GM23248 (cell line): ENCODE data around the gene VWA7. TPM values are rescaled to one million over a fixed set of nuclear protein-coding genes. Genes with fewer than 3 reads are reported as not detected.

ENCODE experiments used
- DNase-seq: peaks from one replicate; pipeline ENCODE4 v3.0.0-alpha.2; 2015
- H2AFZ ChIP-seq: fragments of 200-600 bp; sonication (generic); 2 replicates; pipeline ENCODE4 v1.6.1; 2016; ENCODE audit warnings: antibody characterized with exemption
- H3F3A ChIP-seq: fragments of 200-600 bp; sonication (generic); 2 replicates; pipeline ENCODE4 v1.6.1; 2016; ENCODE audit warnings: mild to moderate bottlenecking, antibody characterized with exemption, mixed run types; ENCODE audit not compliant: insufficient read depth
- H3K27ac ChIP-seq: fragments of 200-600 bp; sonication (generic); 2 replicates; pipeline ENCODE4 v1.5.1; 2016; ENCODE audit warnings: mild to moderate bottlenecking
- H3K27me3 ChIP-seq: fragments of 200-600 bp; sonication (generic); replicated peaks from 2 replicates; pipeline ENCODE4 v1.6.1; 2016; ENCODE audit warnings: mild to moderate bottlenecking; ENCODE audit not compliant: insufficient read depth
- H3K36me3 ChIP-seq: fragments of 200-600 bp; sonication (generic); 2 replicates; pipeline ENCODE4 v1.6.1; 2016; ENCODE audit warnings: low read depth, mild to moderate bottlenecking
- H3K4me1 ChIP-seq: fragments of 200-600 bp; sonication (generic); 2 replicates; pipeline ENCODE4 v1.6.1; 2016; ENCODE audit warnings: mild to moderate bottlenecking; ENCODE audit not compliant: insufficient read depth
- H3K4me2 ChIP-seq: fragments of 200-600 bp; sonication (generic); one replicate; pipeline ENCODE4 v1.6.1; 2016; ENCODE audit warnings: mild to moderate bottlenecking; ENCODE audit not compliant: unreplicated experiment
- H3K4me3 ChIP-seq: fragments of 200-600 bp; sonication (generic); 2 replicates; pipeline ENCODE4 v1.5.1; 2016; ENCODE audit warnings: mild to moderate bottlenecking
- H3K79me2 ChIP-seq: fragments of 200-600 bp; sonication (generic); 2 replicates; pipeline ENCODE4 v1.6.1; 2016; ENCODE audit warnings: mild to moderate bottlenecking; ENCODE audit not compliant: insufficient read depth
- H3K9ac ChIP-seq: fragments of 200-600 bp; sonication (generic); 2 replicates; pipeline ENCODE4 v1.6.1; 2016; ENCODE audit warnings: mild to moderate bottlenecking
- H3K9me2 ChIP-seq: fragments of 200-600 bp; sonication (generic); 2 replicates; pipeline ENCODE4 v1.6.1; 2016; ENCODE audit warnings: mixed run types, mild to moderate bottlenecking, moderate library complexity; ENCODE audit not compliant: insufficient read depth
- H3K9me3 ChIP-seq: fragments of 200-600 bp; sonication (generic); one replicate; pipeline ENCODE4 v1.6.1; 2017; ENCODE audit warnings: low read depth
- H4K20me1 ChIP-seq: fragments of 200-600 bp; sonication (generic); 2 replicates; pipeline ENCODE4 v1.6.0; 2016; ENCODE audit not compliant: insufficient read depth
- EZH2 ChIP-seq: fragments of 200-600 bp; sonication (generic); IDR thresholded peaks from 2 replicates; pipeline ENCODE4 v1.6.1; 2018; ENCODE audit warnings: antibody characterized with exemption, mild to moderate bottlenecking; ENCODE audit not compliant: insufficient read depth, poor library complexity, severe bottlenecking
- EZH2phosphoT487 ChIP-seq: fragments of 200-600 bp; sonication (generic); IDR thresholded peaks from 2 replicates; pipeline ENCODE4 v1.6.1; 2018; ENCODE audit warnings: antibody characterized with exemption, moderate library complexity, mild to moderate bottlenecking, low read depth; ENCODE audit not compliant: insufficient read depth
- WGBS, 2 experiments: methylation state at CpG; one replicate each; pipeline ENCODE4 v1.1.6; 2015 to 2017; ENCODE audit warnings: low lambda C conversion rate in 2 of 2, low coverage in 1 of 2; ENCODE audit errors: missing lambda C conversion rate in 2 of 2; 5-methylcytosine and 5-hydroxymethylcytosine counted together
- in situ Hi-C: fragments of 300-500 bp; cut with MboI; formaldehyde crosslinking; loops from 2 replicates; pipeline ENCODE4 v1.15.0; 2020
- polyA plus RNA-seq: library from polyadenylated mRNA; unstranded; fragments of >200 nt; fragmentation: Nextera tagmentation; extraction: Ambion mirVana; gene quantifications from 2 replicates; pipeline ENCODE4 v1.2.1, GENCODE V29; 2016
- total RNA-seq: library from RNA; depleted of rRNA; stranded (reverse); fragments of >200 nt; shearing (Covaris generic); gene quantifications from 2 replicates; pipeline ENCODE4 v1.2.3, GENCODE V29; 2014

VWA7 gene
- total and polyA plus RNA-seq, 2 experiments from 2014 or later = 0.54 to 0.56 TPM

GRCh38 chr6:31778193-31778592 is 1.1 kb upstream of the VWA7 start:
- DNase-seq = no peak
- Histone ChIP-seq H3K9ac (no peak overlapping the region), H3K27ac (no peak overlapping the region), H3F3A (peaks cover 7% of the 10 kb centered on the region; the same call in 1 of the 2 replicates), H3K4me2 (no peak overlapping the region), H3K27me3 (no peaks in the 10 kb centered on the region), H3K9me2 (no peaks in the 10 kb centered on the region), H3K9me3 (no peaks in the 10 kb centered on the region), H3K79me2 (no peaks in the 10 kb centered on the region), H2AFZ (no peak overlapping the region), H4K20me1 (no peaks in the 10 kb centered on the region), H3K4me1 (peaks cover 13% of the 10 kb centered on the region), H3K4me3 (no peak overlapping the region), H3K36me3 (no peaks in the 10 kb centered on the region)
- in situ Hi-C loops = no loop called here
- TF ChIP-seq EZH2 (no peak), EZH2phosphoT487 (no peak)
- WGBS, 2 experiments = 91 to 96% methylated on average over 5 of the region's 5 CpGs

GRCh38 chr6:31777667-31778050 is 531 bp upstream of the VWA7 start:
- no peak overlapping the region for H3K4me2 ChIP-seq
- in situ Hi-C loops = no loop called here
- H3K27me3 ChIP-seq = no peaks in the 10 kb centered on the region
- peak overlapping the region; percentile 39 for H3K27ac ChIP-seq
- TF ChIP-seq EZH2 (no peak), EZH2phosphoT487 (no peak)
- no peak overlapping the region for H3K9ac ChIP-seq
- no peaks in the 10 kb centered on the region for H3K79me2 ChIP-seq
- no peak for DNase-seq
- H3F3A ChIP-seq = peaks cover 7% of the 10 kb centered on the region; the same call in 1 of the 2 replicates
- WGBS, 2 experiments = 87 to 88% methylated on average over 4 to 5 of the region's 5 CpGs
- H2AFZ ChIP-seq = no peak overlapping the region
- H3K4me3 ChIP-seq = no peak overlapping the region
- no peaks in the 10 kb centered on the region for H3K9me2 ChIP-seq
- no peaks in the 10 kb centered on the region for H3K36me3 ChIP-seq
- no peaks in the 10 kb centered on the region for H4K20me1 ChIP-seq
- peaks cover 13% of the 10 kb centered on the region for H3K4me1 ChIP-seq
- no peaks in the 10 kb centered on the region for H3K9me3 ChIP-seq

GRCh38 chr6:31776485-31776988 is 591 bp downstream of the VWA7 start:
- 24 to 42% methylated on average over 8 to 14 of the region's 14 CpGs for WGBS, 2 experiments
- no peaks in the 10 kb centered on the region for H3K36me3 ChIP-seq
- H3K27ac ChIP-seq = peak overlapping the region; percentile 39; the same call in 1 of the 2 replicates
- H3F3A ChIP-seq = peaks cover 7% of the 10 kb centered on the region; the same call in 1 of the 2 replicates
- H3K4me3 ChIP-seq = peak overlapping the region; percentile 46
- TF ChIP-seq EZH2 (no peak), EZH2phosphoT487 (no peak)
- DNase-seq = peak; percentile 26
- no peak overlapping the region for H2AFZ ChIP-seq
- no peaks in the 10 kb centered on the region for H3K9me2 ChIP-seq
- no peaks in the 10 kb centered on the region for H3K27me3 ChIP-seq
- no peaks in the 10 kb centered on the region for H3K9me3 ChIP-seq
- peak overlapping the region; percentile 49 for H3K9ac ChIP-seq
- H3K4me1 ChIP-seq = peaks cover 13% of the 10 kb centered on the region
- in situ Hi-C loops = no loop called here
- no peaks in the 10 kb centered on the region for H4K20me1 ChIP-seq
- H3K4me2 ChIP-seq = peak overlapping the region; percentile 58
- no peaks in the 10 kb centered on the region for H3K79me2 ChIP-seq

- Histone ChIP-seq H3K79me2 (no peaks in the 10 kb centered on the region), H3K27me3 (no peaks in the 10 kb centered on the region), H3K9ac (no peak overlapping the region), H3K4me1 (peaks cover 13% of the 10 kb centered on the region), H3K36me3 (no peaks in the 10 kb centered on the region), H3K27ac (no peak overlapping the region), H3K9me3 (no peaks in the 10 kb centered on the region), H2AFZ (no peak overlapping the region), H4K20me1 (no peaks in the 10 kb centered on the region), H3K9me2 (no peaks in the 10 kb centered on the region), H3K4me3 (no peak overlapping the region), H3F3A (peaks cover 7% of the 10 kb centered on the region; the same call in 1 of the 2 replicates), H3K4me2 (no peak overlapping the region)
- 92% methylated on average over 32 of the region's 32 CpGs for WGBS, 2 experiments
- TF ChIP-seq EZH2phosphoT487 (no peak), EZH2 (no peak)
- in situ Hi-C loops = no loop called here
- DNase-seq = no peak
Observed at GRCh38 chr6:31775633-31776484, 1.3 kb downstream of the VWA7 start.
